Middle frontal gyrus (tissue), 1 donor: ENCODE data around the gene ANO3.
"Not testable (repeated sequence)": the region's sequence is repeated elsewhere in the genome, so short reads cannot be mapped to it uniquely, and the experiment has no call there.

Source experiments
- DNase-seq: peaks from one replicate; pipeline ENCODE4 v3.0.0-alpha.2; 2015; ENCODE audit warnings: low spot score; ENCODE audit errors: extremely low spot score

The ANO3 gene

GRCh38 chr11:26572770-26573402 lies 241.0 kb downstream of the ANO3 start:
- no peak for DNase-seq

- no peak for DNase-seq
Measured at GRCh38 chr11:26573896-26574295, 242.0 kb downstream of the ANO3 start.

- DNase-seq = no peak
Measured at GRCh38 chr11:26575946-26576345, 244.0 kb downstream of the ANO3 start.

GRCh38 chr11:26578998-26579661 lies 247.2 kb downstream of the ANO3 start:
- no peak for DNase-seq

- no peak for DNase-seq
Measured at GRCh38 chr11:26579683-26580082, 247.8 kb downstream of the ANO3 start.

- no peak for DNase-seq
Measured at GRCh38 chr11:26580929-26581328, 249.0 kb downstream of the ANO3 start.

GRCh38 chr11:26583550-26583949 lies 251.6 kb downstream of the ANO3 start:
- DNase-seq = no peak

- no peak for DNase-seq
Measured at GRCh38 chr11:26584818-26585217, 252.9 kb downstream of the ANO3 start.

GRCh38 chr11:26587073-26587472 lies 255.1 kb downstream of the ANO3 start:
- DNase-seq = no peak

- DNase-seq = no peak
Measured at GRCh38 chr11:26593691-26594090, 261.8 kb downstream of the ANO3 start.

GRCh38 chr11:26595207-26595865 lies 263.4 kb downstream of the ANO3 start:
- DNase-seq = not testable (repeated sequence)

GRCh38 chr11:26597049-26597689 lies 265.2 kb downstream of the ANO3 start:
- DNase-seq = not testable (repeated sequence)

- no peak for DNase-seq
Measured at GRCh38 chr11:26597899-26598298, 266.0 kb downstream of the ANO3 start.

GRCh38 chr11:26599425-26599824 lies 267.5 kb downstream of the ANO3 start:
- DNase-seq = no peak

- DNase-seq = no peak
Measured at GRCh38 chr11:26599876-26600434, 268.0 kb downstream of the ANO3 start.

GRCh38 chr11:26607725-26608506 lies 276.0 kb downstream of the ANO3 start:
- no peak for DNase-seq

- DNase-seq = no peak
Measured at GRCh38 chr11:26608507-26609146, 276.7 kb downstream of the ANO3 start.

- DNase-seq = no peak
Measured at GRCh38 chr11:26613759-26614158, 281.8 kb downstream of the ANO3 start.

GRCh38 chr11:26618441-26618840 lies 286.5 kb downstream of the ANO3 start:
- DNase-seq = no peak

- DNase-seq = no peak
Measured at GRCh38 chr11:26620282-26621045, 288.5 kb downstream of the ANO3 start.
